GM12865 (cell line): Measurements from ENCODE around the gene MX2.

ENCODE experiments used
- DNase-seq: peaks from one replicate; pipeline ENCODE4 v3.0.0; 2010; ENCODE audit warnings: low read depth
- H3K4me3 ChIP-seq: 2 replicates; pipeline ENCODE4 v1.5.1; 2011; ENCODE audit warnings: mild to moderate bottlenecking, low read depth, low read length, control low read depth
- TF ChIP-seq, protein P1 (sequence below): IDR thresholded peaks from 2 replicates; pipeline ENCODE4 v1.5.1; 2011; ENCODE audit warnings: low read length, control low read depth, low read depth, inconsistent platforms; ENCODE audit not compliant: insufficient read depth; ENCODE audit errors: missing control alignments

Gene MX2

DNA sequence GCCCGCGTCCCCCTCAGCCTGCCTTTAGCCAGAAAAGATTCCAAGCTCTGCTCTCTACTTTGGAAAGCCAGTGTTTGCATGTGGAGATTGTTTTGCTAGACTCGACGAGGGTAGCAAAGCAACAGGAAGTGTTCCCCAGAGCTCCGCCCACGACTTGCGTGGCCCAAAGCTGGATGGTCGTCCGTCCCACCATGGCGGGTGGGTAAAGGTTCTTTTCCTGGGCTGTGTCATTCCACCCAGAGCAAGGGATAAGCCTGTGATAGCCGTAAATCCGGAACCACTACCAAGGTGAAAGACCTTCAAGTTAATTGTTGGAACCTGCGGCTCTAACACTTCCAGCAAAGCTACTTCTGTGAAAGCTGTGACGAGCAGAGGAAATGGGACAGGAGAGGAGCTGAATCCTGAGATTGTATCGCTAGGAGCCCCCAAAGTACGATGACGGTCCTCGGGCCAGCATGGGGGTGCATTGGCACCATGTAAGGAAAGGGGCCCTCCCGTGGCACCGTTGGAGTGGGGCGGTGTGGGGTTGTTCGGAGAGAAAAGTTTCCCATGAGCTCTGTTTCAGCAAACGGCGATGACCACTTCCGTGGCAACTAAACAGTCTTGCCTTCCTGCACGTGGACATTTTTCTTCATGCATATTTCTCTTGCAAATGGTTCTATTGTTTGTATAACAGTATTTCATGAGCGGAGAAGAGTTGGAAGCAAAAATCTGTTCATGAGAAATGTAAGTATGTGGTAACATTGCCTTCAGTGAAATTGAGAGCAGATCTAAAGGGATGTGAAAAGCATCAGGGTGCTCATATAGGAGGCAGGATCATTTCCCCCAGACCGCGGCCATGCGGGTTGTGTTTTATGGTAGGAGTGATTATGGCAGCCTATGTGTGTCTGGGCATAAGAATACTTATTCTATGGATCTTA is 8.4 kb downstream of the MX2 start:
- H3K4me3 ChIP-seq, result peak overlapping the region; percentile 69
- peak; percentile 71 for DNase-seq
- TF ChIP-seq, protein P1, sequence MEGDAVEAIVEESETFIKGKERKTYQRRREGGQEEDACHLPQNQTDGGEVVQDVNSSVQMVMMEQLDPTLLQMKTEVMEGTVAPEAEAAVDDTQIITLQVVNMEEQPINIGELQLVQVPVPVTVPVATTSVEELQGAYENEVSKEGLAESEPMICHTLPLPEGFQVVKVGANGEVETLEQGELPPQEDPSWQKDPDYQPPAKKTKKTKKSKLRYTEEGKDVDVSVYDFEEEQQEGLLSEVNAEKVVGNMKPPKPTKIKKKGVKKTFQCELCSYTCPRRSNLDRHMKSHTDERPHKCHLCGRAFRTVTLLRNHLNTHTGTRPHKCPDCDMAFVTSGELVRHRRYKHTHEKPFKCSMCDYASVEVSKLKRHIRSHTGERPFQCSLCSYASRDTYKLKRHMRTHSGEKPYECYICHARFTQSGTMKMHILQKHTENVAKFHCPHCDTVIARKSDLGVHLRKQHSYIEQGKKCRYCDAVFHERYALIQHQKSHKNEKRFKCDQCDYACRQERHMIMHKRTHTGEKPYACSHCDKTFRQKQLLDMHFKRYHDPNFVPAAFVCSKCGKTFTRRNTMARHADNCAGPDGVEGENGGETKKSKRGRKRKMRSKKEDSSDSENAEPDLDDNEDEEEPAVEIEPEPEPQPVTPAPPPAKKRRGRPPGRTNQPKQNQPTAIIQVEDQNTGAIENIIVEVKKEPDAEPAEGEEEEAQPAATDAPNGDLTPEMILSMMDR, result no peak

DNA sequence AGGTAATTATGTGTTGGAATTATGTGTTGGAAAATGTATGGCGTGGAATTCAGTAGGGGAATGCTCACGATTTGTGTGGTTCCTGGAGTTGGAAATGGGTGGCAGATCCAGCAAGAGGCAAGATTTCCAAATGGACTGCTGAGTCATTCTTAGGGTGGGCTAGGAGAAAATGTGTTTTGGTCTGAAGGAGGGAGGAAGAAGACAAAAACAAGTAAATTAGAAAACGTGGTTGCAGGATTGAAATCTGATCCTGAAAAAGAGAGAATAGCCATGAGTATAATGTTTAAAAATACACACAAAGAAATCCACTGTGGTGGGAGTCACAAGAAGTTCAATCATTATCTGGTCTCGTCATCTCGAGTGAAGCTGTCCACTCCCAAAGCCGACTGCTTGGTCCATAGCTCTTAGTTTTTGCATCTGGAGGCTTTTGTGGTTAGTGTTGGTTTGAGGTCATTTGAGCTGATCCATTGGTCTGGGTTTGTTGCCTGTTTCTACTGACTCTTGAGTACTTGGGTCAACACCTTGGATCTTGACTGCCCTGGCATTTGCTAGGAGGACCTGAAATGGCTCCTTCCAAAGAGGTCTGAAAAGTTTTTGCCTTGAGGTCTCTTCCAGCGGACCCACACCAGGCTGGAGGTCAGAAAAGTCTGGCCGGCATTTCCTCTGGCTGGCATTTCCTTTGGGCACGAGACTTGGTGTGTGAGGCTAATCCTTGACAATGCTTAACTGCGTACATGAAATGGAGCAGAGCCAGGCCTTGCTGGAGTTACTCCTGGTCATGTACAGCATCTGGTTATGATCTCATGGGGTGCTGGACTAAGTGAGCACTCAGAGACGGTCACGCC is 9.2 kb downstream of the MX2 start:
- H3K4me3 ChIP-seq, result peak overlapping the region; percentile 69
- DNase-seq, result no peak
- TF ChIP-seq, protein P1, result no peak

DNA sequence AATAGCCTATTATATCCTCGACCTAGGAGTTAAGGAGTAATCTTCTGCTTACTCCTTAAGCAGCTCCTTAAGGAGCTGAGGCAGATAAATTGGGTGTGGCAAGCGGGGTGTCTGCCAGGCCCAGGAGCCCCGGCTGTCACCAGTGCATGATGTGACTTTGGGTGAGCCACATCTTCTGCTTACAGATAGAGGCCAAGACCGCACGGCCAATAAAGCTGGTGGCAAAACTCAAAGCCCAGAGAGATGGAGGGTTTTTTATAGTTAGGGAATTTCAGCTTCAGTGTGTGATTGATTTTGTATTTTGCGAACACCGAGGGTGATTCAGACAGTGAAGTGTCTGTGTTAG is 9.8 kb downstream of the MX2 start:
- no peak overlapping the region for H3K4me3 ChIP-seq
- DNase-seq, result no peak
- TF ChIP-seq, protein P1, result no peak

DNA sequence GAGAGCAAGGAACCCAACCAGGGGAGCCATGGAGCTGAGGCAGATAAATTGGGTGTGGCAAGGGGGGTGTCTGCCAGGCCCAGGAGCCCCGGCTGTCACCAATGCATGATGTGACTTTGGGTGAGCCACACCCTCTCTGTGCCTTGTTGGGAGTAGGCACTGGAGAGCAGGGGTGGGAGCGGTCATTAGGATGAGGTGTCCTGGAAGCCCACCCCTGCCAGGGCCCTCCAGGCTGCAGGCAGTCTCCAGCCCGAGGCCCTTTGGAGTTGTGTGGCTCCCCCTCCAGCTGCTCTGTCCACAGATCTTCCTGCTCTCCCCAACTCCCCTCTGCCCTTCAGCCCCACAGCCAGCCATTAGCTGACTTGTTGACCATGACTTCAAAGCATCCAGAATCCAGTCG is 11.4 kb downstream of the MX2 start:
- TF ChIP-seq, protein P1, result no peak
- no peak overlapping the region for H3K4me3 ChIP-seq
- DNase-seq, result no peak

DNA sequence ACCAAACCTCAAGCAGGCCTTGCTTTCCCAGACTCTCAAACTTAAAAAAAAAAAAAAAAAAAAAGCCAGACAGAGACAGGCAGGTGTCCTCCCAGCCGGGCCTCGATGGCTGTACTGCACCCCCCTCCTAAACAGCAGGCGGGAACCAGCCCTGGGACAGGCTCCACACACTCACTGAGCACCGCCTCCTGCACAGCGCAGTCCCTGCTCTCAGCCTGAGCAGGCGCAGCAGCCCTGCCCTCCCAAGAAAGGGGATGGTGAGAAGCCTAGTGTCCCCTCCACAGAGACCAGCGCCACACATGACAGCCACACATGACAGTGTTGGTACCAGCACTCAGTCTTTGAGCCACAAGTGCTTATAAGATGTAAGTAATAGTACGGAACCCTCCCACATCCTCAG is 11.9 kb downstream of the MX2 start:
- DNase-seq, result no peak
- H3K4me3 ChIP-seq, result no peak overlapping the region
- TF ChIP-seq, protein P1, result no peak

DNA sequence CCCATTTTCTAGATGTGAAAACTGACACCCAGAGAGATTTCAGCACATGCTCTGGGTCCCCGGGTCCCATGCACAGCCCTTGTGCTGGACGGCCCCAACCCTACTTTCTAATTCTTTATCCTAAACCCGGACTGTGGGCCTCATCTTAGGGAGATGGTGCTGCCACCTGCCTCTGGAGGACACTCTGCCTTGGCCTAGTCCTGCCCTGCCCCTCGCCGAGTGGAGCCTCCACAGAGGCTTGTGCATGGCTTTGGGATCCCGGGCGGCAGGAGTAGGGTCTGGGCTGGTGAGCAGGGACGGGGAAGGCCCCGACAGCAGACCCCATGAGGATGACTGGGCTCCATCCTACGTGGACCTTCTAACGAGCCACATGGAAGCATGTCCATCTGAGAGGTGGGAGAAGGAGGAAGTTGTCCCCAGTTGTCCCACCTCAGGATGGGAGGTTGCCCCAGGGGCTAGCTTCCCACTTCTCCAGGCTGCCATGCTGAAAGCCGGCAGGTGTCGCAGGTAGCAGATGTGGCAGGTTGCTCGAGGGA is 12.4 kb downstream of the MX2 start:
- no peak for DNase-seq
- TF ChIP-seq, protein P1, result no peak
- H3K4me3 ChIP-seq, result no peak overlapping the region
